ENCODE data around the gene IRX4.

IRX4 gene

GRCh38 chr5:1882337-1883119 is at the start of gene IRX4:
TSS of gene IRX4 (minus strand) at chr5:1882925. CDS start at chr5:1882647, 278 bp downstream.
- DNase-seq = no peak

GRCh38 chr5:1931604-1932231 is 49.0 kb upstream of the IRX4 start:
- DNase-seq = no peak

GRCh38 chr5:1930880-1931603 is 48.3 kb upstream of the IRX4 start:
- no peak for DNase-seq

- no peak for DNase-seq
These were observed 47.8 kb upstream of the IRX4 start for GRCh38 chr5:1930501-1930879.

GRCh38 chr5:1929108-1929991 is 46.6 kb upstream of the IRX4 start:
- no peak for DNase-seq

GRCh38 chr5:1926471-1927341 is 44.0 kb upstream of the IRX4 start:
- no peak for DNase-seq

- no peak for DNase-seq
These were observed 43.3 kb upstream of the IRX4 start for GRCh38 chr5:1926071-1926440.

- DNase-seq = no peak
These were observed 42.7 kb upstream of the IRX4 start for GRCh38 chr5:1925111-1926070.

- DNase-seq = no peak
These were observed 41.0 kb upstream of the IRX4 start for GRCh38 chr5:1923766-1924165.

- no peak for DNase-seq
These were observed 40.6 kb upstream of the IRX4 start for GRCh38 chr5:1923341-1923740.

GRCh38 chr5:1921711-1922110 is 39.0 kb upstream of the IRX4 start:
- DNase-seq = no peak

- no peak for DNase-seq
These were observed 37.0 kb upstream of the IRX4 start for GRCh38 chr5:1919750-1920149.

- no peak for DNase-seq
These were observed 36.5 kb upstream of the IRX4 start for GRCh38 chr5:1919209-1919566.

GRCh38 chr5:1918488-1919208 is 35.9 kb upstream of the IRX4 start:
- no peak for DNase-seq

- no peak for DNase-seq
These were observed 35.2 kb upstream of the IRX4 start for GRCh38 chr5:1917830-1918487.

GRCh38 chr5:1916041-1917001 is 33.6 kb upstream of the IRX4 start:
- DNase-seq = no peak

- no peak for DNase-seq
These were observed 32.6 kb upstream of the IRX4 start for GRCh38 chr5:1915316-1915715.

GRCh38 chr5:1914471-1914870 is 31.7 kb upstream of the IRX4 start:
- no peak for DNase-seq
